DMS79 (cell line): ENCODE results near the gene CEACAM21.
"Not testable (repeated sequence)": the region's sequence is repeated elsewhere in the genome, so short reads cannot be mapped to it uniquely, and the experiment has no call there.

Experiments used
- DNase-seq: peaks from one replicate; lab custom pipeline; 2025; lab: John Stamatoyannopoulos, UW

Gene CEACAM21

DNA sequence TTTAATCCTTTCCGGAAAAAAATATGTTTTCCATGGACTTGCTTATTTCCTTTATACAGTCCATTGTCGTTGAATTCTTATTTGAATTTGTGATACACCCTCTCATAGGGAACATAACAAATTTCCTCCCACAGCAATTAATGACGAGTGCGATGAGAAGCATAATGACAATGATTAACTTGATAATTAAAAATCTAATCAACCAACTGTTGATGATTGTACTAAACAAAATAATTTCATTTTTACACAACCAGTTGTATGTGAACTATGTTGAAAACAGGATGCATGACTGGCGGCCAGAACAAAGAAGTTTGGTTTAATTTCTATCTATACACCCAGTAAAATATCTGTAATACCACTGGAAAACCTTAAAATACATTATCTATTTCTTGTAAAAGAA, 26.1 kb upstream of the CEACAM21 start:
- DNase-seq, result no peak

DNA sequence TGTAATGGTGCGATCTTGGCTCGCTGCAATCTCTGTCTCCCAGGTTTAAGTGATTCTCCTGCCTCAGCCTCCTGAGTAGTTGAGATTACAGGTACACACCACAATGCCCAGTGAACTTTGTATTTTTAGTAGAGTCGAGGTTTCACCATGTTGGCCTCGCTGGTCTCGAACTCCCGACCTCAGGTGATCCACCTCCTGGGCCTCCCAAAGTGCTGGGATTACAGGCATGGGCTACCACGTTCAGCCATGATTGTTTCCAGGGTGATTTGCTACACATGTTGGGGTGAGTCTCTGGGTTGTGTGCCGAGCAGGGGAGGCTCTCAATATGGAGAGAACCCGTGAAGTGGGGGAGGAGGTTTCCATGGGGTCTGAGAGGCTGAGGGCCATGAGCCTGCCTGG, 24.8 kb upstream of the CEACAM21 start:
- no peak for DNase-seq

DNA sequence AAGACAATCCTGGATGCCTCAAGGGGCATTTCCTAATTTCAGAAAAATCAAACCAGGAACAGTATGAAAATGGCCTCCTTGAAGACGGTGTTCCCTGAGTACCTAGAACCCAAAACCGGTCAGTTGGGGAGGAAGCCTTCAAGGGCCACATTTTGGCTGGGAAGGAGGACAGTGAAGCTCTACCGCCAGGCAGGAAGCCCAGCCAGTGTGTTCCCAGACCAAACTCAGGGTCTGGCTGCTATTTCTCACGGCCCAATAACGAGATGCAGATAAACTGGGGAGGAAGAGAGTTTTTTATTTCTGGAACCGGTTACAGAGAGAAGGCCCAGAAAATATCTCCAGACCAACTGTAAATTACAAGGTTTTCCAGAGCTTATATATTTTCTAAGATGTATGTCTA, 24.3 kb upstream of the CEACAM21 start:
- DNase-seq, result no peak

DNA sequence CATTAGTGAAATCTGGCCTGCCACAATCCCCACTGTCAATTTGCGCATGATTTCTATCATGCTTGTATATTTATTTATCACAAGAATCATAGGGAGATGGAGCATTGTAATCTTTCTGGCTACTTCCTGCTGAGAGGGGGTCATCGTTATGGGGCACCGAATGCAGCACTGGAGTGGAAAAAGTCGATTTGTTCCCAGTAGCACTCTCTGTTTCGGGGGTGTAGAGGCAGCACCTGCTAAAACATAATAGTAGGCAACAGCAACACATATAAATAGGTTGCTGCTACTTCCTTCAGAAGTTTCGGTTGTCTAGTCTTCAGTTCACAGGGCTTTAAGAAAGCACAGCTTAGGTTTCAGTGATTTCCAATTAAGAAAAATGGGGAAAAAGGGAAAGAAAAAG, 23.4 kb upstream of the CEACAM21 start:
- DNase-seq, result no peak

DNA sequence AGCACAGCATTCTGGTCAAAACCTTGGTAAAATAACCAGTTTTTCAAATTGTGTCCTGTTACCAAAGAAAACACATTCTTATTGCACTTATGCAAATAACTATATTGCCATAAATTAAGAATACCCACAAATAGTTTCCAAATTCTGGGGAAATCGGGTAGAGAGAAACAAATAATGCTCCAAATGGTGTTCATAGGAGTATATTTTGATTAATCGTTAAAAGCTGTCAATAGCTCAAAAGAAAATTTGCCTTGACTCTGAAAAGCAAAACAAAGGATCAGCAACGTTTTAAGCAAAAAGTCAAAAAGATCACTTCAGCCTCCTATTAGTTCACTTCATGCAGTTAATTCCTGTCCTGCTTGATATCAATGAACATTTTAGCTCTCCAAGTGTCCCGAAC, 22.2 kb upstream of the CEACAM21 start:
- no peak for DNase-seq

DNA sequence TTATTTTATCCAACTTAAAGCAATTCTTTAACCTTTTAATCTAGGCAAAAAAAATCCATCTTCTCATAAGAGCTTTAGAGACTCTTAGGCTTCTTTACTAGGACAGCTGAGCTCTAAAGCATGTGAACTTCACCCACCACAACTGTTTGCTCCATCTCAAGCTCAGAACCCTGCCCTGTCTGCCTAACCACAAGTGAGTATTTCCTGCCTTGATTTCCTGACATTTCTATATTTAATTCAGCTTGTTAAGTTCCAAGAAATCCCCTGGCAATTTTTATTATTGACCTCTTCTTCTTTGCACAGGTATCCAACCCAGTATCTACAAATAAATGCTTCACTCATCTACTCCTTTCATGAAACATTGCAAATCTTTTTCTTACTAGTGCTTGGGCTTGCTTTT, 21.1 kb upstream of the CEACAM21 start:
- DNase-seq, result no peak

DNA sequence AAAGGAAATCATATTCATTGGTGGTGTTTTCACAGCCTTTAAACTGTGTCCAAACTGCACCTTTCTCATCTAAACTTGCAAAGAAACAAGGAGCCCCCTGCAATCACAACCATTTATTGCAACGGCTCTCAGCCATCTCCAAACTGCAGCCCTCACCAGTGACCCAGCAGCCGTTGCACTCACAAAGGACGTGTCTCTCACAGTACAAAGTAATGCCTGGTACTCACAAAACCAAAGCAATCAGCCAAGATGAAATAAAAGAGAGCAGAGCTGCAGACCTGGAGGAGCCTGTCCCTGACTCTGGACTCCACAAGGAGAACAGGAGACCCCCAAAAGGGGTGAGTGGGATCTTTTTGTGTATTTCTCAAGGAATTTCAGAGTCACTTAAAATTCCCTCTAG, 20.2 kb upstream of the CEACAM21 start:
- no peak for DNase-seq

DNA sequence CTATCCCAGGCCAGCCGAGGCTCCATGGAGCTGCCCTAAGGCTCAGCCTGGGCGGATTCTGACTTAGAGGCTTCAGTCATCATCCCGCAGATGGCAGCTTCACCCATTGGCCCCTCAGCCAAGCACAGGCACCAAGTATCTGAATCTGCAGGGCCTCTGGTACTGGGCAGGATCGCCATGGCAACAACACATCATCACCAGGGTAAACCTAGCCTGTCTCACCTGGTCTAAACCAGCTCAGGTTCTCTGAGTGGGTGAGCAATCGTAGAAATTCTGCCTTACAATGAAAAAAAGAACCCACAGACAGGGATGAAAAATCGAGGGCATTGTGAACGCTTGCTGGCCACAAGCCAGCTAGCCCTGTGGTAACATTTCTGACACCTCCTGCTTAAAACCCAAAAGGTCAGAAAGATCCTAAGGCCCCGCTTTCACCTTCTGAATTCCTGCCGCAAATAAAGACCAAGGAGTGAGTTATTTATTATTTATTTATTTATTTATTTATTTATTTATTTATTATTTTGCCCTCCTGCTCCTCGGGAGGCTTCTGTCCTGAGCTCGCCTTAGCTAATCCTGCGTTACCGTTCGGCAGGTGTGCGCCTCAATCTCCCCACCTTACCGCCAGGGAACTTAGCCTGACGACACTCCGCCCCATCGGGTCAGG, 12.0 kb upstream of the CEACAM21 start:
- DNase-seq, result peak; percentile 40

DNA sequence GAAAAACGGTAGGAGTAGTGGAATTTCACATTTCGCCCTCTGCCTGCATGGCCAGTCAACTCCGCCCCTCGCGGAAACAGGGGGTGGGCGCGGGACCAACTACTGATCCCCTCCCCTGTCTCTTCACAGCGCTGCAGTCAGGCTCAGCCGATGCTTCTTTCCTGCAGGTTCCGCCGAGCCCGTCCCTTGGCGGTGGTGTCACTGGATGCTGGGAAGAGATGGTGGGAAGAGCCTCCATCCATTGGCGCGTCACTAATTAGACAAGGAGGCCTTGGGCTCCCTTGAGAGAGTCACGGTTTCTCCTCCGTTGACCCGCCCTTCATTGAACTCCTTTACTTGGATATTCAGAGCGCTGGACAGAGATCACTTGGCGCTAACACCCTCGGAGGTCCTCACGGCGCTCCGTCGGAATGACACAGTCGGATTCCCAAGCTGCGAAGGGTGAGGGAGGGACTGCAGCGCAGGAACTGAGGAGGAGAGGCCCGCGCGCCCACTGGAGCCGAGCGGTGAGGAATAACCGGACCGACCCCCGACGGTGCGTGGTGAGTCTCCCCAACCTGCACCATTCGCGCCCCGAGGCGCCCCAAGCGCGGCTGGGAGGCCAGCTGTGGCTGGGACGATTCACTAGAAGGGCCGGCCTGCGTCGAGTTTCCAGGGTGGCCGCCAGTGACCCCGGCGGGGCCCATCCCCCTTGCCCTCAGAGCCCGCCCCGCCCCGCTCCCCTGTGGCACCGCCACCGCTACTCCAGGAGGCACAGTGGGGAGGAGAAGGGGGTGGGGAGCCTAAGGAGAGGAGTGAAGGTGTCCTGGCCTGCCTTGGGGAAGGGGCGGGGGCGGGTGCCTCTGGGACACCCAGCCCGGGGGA, 11.2 kb upstream of the CEACAM21 start:
- DNase-seq, result peak; percentile 14

DNA sequence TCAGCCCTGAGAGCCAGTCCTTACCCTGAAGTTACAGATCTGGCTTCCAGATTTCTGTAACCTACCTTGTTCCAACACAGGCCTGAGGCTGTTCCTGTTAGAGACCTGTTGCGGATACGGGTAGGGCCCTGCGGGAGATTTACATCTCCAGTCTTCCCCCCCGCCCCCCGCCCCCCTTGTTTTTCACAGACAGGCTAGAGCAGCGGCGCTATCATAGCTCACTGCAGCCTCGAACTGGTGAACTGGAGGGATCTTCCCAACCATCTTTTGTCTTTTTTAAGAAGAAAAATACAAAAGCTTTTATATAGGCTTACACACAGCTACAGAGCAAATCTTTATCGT, 10.6 kb upstream of the CEACAM21 start:
- no peak for DNase-seq

DNA sequence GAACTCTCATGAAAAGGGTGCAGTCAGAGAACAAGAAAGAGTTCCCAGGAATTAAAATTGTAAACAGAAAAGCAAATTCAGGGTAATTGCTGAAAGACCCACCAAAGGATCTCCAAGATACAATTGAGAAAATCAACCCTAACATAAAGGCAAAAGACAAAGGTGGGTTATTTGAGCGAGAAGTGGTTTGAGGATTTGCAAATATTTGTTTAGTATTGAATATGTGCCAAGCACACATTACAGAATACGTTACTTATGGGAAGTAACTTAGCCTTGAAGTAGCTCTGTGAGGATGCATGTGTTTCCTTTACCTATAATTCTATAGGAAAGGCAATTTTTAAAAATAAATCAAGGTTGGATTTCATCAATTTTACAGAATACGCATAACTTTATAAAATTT, 10.0 kb upstream of the CEACAM21 start:
- peak; percentile 1 for DNase-seq

DNA sequence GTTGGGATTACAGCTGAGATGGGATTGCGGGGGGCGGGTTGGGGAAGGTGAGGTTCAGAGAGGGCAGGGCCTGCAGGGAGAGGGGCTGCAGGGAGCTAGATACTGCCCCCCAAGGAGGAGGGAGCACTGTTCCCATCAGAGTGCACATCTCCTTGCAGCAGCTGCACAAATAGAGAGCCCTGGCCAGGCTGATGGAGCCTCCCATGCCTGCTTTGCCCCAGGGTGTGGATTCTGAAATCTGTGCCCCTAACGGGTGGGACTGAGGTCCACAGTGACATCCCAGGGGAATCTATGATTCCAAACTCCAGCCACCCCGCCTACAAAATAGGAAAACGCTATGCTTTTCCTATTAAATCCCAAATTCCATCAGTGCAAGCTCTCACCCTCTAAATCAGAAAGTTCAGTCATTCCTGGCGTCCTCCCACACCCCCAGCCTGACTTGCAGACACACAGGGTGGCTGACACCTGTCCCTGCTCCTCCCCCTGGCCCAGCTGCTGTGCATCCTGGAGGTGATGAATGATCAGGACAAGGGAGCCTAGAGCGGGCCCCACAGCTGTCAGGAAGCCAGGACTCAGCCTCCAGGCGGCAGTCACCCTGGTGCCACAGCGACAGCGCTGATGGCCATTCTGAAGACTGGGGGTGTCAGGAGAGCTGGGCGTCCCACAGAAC, 6.3 kb upstream of the CEACAM21 start:
- DNase-seq, result no peak

DNA sequence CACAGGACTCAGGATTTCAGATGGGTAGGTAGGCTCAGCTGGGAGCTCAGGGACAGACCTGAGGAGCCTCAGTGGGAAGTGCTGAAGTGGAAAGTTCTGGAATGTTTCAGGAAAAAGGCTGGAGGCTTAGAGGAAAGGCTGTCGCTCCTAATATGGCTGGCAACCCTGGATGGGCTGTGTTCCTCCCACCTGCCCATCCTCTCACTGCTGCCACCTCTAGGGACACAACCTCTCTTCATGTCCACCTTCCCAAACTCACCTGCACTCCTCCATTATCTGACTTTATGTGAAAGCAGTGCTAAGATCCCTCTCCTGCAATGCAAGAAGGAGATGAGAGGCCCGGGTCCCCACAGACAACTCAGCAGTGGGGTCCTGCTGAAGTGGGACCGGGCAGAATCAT, 5.8 kb upstream of the CEACAM21 start:
- no peak for DNase-seq

DNA sequence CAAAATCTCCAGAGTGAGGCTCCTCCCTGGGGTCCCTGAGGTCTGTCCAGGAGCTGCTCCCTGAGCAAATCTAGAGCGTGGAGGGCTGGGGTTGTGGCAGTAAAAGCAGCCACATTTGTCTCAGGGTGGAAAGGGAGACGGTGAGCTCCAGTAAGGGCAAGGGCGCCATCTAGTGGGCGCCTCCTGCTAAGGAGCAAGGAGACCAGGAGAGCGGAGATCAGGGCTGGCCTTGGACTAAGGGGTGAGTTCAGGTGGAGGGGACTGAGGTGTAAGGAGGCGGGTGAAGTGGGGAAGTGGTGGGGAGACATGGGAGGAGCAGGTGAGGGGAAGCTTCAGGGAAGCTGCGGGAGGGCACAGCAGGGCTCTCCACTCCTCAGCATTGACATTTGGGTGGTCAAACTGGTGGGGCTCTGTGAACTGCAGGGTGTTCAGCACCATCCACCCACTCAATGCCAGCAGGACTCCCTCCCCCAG, 5.3 kb upstream of the CEACAM21 start:
- peak; percentile 53 for DNase-seq

DNA sequence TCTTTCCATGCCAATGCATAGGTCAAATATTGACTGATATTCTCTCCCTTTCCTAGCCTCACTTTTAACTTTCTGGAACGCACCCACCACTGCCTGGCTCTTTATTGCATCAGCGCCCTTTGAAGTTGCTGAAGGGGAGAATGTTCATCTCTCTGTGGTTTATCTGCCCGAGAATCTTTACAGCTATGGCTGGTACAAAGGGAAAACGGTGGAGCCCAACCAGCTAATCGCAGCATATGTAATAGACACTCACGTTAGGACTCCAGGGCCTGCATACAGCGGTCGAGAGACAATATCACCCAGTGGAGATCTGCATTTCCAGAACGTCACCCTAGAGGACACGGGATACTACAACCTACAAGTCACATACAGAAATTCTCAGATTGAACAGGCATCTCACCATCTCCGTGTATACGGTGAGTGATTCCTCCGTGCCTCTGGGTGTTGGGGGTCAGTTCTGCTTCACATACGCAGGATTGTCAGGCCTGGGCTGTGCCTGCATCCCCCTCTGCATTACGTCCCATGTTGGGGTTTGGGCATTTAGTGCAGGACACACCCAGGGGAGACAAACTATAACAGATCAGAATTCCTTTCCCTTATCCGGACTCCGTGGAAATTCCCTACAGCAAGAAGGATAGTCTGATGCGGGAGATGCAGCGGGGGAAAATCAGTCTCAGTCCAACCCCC, 1.3 kb downstream of the CEACAM21 start:
- DNase-seq, result no peak

DNA sequence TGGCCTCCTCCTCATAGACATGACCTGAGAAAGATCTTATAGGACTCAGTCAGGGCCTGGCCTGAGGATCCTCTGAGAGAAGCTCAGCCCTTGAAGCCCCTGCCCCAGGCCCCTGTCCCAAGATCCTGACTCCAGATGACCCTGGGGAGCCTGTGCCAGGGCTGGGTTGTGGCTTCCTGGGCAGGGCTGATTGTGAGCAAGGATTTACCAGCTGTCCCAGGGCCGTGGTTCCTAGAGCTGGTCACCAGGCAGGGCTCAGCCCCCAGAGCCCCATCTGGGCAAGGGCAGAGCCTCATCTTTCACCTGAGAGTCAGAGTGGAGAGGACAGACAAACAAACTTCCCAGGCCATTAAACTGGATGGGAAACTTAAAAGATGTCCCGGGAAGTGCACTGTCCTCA, 1.9 kb downstream of the CEACAM21 start:
- no peak for DNase-seq

DNA sequence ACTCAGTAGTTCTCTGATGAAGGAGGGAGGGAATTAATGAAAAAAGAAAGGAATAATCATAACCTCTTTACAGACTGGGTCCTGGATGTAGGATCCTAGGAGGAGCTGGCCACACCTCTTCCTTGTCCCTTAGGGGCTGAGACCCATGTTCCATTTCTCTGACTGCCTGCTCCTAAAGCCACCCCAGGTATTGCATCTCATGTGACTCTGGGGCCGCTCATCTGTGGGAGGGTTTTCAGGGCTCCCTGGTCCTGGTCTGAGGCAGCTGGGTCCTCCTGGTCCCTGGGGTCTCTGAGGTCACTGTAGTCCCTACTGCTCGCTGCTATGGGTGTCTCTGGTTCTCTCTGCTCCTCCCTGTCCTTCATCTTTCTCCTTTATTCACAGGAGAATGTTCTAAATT, 2.9 kb downstream of the CEACAM21 start:
- no peak for DNase-seq

DNA sequence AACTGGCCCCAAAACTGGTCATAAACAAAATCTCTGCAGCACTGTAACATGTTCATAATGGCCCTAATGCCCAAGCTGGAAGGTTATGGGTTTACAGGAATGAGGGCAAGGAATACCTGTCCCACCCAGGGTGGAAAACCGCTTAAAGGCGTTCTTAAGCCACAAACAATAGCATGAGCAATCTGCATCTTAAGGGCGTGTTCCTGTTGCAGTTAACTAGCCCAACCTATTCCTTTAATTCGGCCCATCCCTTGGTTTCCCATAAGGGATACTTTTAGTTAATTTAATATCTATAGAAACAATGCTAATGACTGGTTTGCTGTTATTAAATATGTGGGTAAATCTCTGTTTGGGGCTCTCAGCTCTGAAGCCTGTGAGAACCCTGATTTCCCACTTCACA, 5.1 kb downstream of the CEACAM21 start:
- DNase-seq, result not testable (repeated sequence)

DNA sequence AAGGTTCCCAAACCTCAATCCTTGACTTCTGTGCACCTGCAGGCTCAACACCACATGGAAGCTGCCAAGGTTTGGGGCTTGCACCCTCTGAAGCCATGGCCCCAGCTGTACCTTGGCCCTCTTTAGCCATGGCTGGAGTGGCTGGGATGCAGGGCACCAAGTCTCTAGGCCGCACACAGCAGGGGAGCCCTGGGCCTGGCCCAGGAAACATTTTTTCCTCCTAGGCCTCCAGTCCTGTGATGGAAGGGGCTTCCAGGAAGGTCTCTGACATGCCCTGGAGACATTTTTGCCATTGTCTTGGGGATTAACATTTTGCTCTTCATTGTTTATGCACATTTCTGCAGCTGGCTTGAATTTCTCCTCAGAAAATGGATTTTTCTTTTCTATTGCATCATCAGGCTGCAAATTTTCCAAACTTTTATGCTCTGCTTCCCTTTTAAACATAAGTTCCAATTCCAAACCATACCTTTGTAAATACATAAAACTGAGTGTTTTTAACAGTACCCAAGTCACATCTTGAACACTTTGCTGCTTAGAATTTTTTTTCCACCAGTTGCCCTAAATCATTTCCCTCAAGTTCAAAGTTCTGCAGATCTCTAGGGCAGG, 6.7 kb downstream of the CEACAM21 start:
- DNase-seq, result not testable (repeated sequence)

DNA sequence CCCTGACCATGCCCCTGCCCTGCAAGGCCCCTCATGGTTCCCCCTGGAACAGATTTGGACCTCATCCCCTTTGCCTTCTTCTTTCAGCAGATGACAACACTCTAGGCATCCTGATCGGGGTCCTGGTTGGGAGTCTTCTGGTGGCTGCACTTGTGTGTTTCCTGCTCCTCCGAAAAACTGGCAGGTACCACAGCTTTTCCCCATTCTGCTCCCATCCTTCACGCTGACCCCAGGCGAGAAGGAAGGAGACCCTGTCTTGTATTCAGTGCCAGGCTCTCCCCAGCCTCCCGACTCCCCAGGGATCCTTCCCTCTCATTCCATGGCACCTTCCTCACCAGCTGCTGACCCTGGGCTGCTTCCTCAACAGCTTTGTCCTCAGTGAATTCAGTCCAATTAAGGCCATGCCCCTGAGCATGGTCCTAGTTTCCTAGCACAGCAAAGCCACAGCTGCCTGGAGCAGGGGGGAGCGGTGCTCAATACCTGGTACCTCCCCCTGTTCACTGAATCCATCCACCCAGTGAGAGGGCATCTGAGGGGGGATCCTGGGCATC, 8.4 kb downstream of the CEACAM21 start:
- DNase-seq, result no peak

DNA sequence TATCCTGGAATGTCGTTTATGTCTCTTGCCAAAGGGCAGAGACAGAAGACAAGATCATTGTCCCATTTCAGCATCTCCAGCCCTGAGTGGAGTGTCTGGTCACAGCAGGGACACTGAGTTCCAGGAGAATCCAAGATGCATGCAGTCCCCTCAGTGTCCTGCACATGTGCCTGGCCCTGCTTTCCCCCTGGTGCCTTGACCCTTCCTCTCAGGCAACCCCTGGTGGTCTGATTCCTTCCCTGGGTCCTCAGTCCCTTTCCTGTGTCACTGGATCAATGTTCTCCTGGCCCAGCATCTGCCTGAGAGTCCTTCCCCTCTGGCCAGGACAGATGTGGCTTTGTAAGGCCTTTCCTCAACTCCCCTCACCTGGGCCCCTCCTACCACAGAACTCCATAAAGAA, 9.0 kb downstream of the CEACAM21 start:
- no peak for DNase-seq

DNA sequence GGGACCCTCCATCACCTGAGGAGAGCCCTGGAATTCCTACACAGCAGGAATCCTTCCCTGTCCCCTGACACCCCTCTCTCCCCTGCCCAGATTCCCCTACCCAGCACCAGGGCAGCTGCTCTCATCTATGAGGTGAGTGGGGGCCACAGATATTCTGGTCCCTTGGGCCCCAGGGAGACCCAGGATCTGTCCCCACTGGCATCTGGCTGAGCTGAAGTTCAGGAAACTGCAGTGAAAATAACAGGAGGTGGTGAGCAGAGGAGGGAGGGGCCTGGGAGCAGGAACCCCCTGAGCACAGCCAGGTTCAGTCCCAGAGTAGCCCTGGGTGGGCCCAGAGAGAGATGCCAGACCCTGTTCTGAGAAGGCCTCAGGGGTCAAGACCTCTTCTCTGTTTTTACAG, 10.1 kb downstream of the CEACAM21 start:
- DNase-seq, result no peak
